ENCODE measurements around the gene B3GALNT2. TPM values are rescaled to one million over a fixed set of nuclear protein-coding genes. Genes with fewer than 3 reads are reported as not detected.

B3GALNT2 gene
- total RNA-seq, 1 donor from 2014 or later = 18.5 TPM

DNA sequence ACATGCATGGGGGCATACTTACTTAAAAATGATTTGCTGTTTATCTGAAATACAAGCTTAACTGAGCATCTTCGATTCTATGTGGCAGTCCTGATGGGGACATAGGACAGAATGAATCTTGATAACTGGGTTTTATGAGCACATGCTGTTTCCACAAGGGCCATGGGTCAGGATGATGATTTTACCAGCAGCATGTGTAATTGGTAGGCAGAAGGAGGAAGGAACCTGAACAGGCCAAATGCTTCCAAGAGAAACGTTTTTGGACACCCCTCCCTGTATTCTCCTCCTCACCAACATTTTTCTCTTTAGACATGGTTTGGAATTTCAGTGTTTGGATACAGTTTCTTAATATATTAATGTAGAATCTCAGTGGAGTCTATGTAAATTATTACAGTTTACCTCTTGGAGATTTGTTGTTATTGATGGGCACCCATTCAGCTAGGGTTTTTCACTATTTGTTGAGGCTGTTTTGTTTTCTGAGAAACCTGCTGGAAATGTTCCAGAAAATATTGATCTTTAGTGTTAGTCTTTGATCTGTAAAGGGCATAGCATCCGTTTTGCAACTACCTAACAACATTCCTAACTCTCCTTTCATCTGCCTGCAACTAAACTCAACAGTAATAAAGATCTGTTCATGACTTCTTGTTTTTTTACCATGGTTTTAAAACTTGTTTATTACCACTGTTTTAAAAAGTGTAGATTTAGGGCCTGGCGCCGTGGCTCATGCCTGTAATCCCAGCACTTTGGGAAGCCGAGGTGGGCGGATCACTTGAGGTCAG, 95.0 kb downstream of the B3GALNT2 start:
- Mint-ChIP-seq H3K4me1 (ENCODE audit: low read depth) (no peaks in the 10 kb centered on the region), H3K9me3 (no peaks in the 10 kb centered on the region), H3K27ac (no peak overlapping the region), H3K36me3 (ENCODE audit: low read depth) (peaks cover under 1% of the 10 kb centered on the region), H3K4me3 (no peak overlapping the region), H3K27me3 (ENCODE audit: insufficient read depth) (no peaks in the 10 kb centered on the region)
- intact Hi-C loops (cut with micrococcal nuclease) = no loop called here
- DNase-seq (ENCODE audit: low spot score) = no peak

DNA sequence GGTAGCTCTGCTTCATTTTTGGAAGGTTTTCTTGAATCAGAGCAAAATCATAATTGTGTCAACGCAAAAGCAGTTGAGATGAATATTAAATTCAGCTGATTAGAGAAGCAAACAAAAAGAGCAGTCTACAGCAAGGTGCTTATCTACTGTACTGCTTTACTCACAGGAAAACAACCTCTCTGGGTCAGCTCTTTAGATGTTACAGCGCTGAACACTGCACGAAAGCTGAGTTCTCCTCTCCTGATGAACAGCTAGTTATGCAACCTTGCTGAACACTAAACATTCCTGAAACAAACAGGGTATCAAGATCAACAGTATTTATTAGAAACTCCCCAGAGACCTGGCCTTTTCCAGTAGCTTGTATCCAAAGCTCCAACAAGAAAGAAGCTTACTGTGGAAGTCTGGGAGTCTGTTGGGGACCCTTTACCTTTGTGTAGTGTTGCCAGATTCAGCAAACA, 95.7 kb downstream of the B3GALNT2 start:
- no peaks in the 10 kb centered on the region for H3K4me1 Mint-ChIP-seq (ENCODE audit: low read depth)
- no peak for DNase-seq (ENCODE audit: low spot score)
- no peak overlapping the region for H3K27ac Mint-ChIP-seq
- no peaks in the 10 kb centered on the region for H3K36me3 Mint-ChIP-seq (ENCODE audit: low read depth)
- H3K9me3 Mint-ChIP-seq = no peaks in the 10 kb centered on the region
- no peak overlapping the region for H3K4me3 Mint-ChIP-seq
- H3K27me3 Mint-ChIP-seq (ENCODE audit: insufficient read depth) = no peaks in the 10 kb centered on the region
- intact Hi-C loops (cut with micrococcal nuclease) = no loop called here

DNA sequence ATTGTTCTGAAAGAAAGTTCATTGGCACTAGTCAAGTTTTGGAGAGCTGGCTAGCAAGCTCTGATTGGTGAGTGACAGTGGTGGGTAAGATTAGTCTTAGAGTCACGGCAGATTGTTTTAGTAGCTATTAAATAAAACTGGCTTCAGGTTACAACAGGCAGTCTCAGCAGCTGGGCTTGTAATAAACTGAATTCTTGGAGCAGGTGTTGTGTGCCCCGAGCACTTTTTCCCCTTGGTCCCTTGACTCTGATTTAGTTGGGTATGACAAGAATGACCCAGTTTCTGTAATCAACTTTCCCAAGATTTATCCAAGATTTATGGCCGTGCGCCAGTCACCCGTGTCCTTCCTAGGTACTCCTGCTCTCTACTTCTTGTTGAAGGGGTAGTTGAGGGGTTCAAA, 96.8 kb downstream of the B3GALNT2 start:
- Mint-ChIP-seq H3K27ac (no peak overlapping the region), H3K4me3 (no peak overlapping the region), H3K36me3 (ENCODE audit: low read depth) (peaks cover 1% of the 10 kb centered on the region), H3K9me3 (no peaks in the 10 kb centered on the region), H3K4me1 (ENCODE audit: low read depth) (no peaks in the 10 kb centered on the region), H3K27me3 (ENCODE audit: insufficient read depth) (no peaks in the 10 kb centered on the region)
- intact Hi-C loops (cut with micrococcal nuclease) = no loop called here
- no peak for DNase-seq (ENCODE audit: low spot score)

DNA sequence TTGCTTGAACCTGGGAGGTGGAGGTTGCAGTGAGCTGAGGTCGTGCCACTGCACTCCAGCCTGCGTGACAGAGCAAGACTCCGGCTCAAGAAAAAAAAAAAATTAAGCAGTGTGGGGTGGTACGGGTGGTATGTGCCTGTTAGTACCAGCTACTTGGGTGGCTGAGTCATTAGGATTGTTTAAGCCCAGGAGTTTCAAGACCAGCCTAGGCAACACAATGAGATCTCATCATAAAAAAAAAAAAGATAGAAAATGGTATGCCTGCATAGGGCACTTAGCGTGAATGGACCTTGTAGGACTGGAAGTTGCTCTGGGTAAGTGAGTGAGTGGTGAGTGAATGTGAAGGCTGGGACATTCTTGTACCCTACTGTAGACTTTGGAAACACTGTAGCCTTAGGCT, 100.1 kb downstream of the B3GALNT2 start:
- no peaks in the 10 kb centered on the region for H3K4me1 Mint-ChIP-seq (ENCODE audit: low read depth)
- no peak overlapping the region for H3K27ac Mint-ChIP-seq
- no peaks in the 10 kb centered on the region for H3K9me3 Mint-ChIP-seq
- no peaks in the 10 kb centered on the region for H3K27me3 Mint-ChIP-seq (ENCODE audit: insufficient read depth)
- intact Hi-C loops (cut with micrococcal nuclease) = no loop called here
- H3K36me3 Mint-ChIP-seq (ENCODE audit: low read depth) = peaks cover 6% of the 10 kb centered on the region
- no peak for DNase-seq (ENCODE audit: low spot score)
- no peak overlapping the region for H3K4me3 Mint-ChIP-seq

DNA sequence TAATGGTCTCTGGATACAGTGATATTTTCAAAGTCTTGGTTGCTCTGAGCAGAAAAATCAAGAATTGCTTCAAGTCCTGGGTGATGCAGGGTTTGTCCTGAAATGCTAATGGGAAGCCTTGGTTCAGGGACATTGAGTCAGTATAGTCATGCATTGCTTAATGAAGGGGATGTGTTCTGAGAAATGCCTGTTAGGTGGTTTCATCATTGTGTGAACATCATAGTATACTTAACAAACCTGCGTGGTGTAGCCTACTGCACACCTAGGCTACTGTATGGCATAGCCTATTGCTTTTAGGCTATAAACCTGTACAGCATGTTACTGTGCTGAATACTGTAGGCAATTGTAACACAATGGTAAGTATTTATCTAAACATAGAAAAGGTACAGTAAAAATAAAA, 100.7 kb downstream of the B3GALNT2 start:
- Mint-ChIP-seq H3K4me3 (no peak overlapping the region), H3K27me3 (ENCODE audit: insufficient read depth) (no peaks in the 10 kb centered on the region), H3K4me1 (ENCODE audit: low read depth) (no peaks in the 10 kb centered on the region), H3K9me3 (no peaks in the 10 kb centered on the region), H3K36me3 (ENCODE audit: low read depth) (peaks cover 6% of the 10 kb centered on the region), H3K27ac (no peak overlapping the region)
- intact Hi-C loops (cut with micrococcal nuclease) = no loop called here
- no peak for DNase-seq (ENCODE audit: low spot score)

DNA sequence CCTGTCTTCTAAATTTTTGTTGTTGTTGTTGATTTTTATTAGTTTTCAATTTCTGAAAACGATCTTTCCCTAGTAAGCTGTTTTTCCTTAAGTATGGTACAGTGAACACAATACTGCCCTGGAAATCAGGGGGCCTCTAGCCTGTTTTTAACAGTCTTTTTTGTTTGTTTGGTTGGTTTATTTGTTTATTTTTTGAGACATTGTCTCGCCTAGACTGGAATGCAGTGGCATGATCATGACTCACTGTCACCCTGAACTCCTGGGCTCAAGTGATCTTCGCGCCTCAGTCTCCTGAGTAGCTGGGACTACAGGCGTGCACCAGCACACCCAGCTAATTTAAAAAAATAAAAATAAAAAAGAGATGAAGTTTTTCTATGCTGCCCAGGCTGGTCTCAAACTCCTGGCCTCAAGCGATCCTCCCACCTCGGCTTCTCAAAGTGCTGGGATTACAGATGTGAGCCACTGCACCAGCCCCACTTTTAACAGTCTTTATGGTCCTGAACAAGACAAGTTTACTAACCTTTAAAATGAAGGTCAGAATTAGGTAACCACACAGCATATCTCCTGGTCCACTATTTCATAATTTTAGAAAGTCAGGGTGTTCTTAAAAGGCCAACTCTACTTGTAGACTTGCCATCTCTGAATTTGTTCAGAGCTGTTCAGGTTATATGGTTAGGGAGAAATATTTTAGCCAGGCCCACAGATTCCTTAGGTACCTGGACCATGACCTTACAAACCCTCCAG, 101.6 kb downstream of the B3GALNT2 start:
- H3K27me3 Mint-ChIP-seq (ENCODE audit: insufficient read depth) = no peaks in the 10 kb centered on the region
- intact Hi-C loops (cut with micrococcal nuclease) = no loop called here
- peaks cover 6% of the 10 kb centered on the region for H3K36me3 Mint-ChIP-seq (ENCODE audit: low read depth)
- H3K4me3 Mint-ChIP-seq = no peak overlapping the region
- DNase-seq (ENCODE audit: low spot score) = no peak
- H3K27ac Mint-ChIP-seq = no peak overlapping the region
- H3K4me1 Mint-ChIP-seq (ENCODE audit: low read depth) = no peaks in the 10 kb centered on the region
- no peaks in the 10 kb centered on the region for H3K9me3 Mint-ChIP-seq

DNA sequence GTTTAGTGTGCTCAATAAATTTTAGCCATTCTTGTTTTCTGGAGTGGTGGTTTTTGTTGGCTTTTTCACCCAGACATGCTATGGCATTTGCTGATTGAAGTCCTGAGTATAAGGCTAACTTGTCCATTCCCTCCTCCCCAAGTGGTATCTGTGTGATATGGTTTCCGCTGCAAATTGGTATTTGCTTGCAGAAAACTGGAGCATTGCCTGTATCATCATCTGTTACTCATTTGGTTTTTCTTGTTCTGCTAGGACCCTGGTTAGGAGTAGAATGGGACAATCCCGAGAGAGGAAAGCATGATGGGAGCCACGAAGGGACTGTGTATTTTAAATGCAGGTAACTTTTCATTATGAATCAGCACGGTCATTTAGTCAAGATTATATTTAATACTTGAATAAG, 103.0 kb downstream of the B3GALNT2 start:
- intact Hi-C loops (cut with micrococcal nuclease) = no loop called here
- no peak overlapping the region for H3K27ac Mint-ChIP-seq
- DNase-seq (ENCODE audit: low spot score) = no peak
- no peaks in the 10 kb centered on the region for H3K27me3 Mint-ChIP-seq (ENCODE audit: insufficient read depth)
- no peaks in the 10 kb centered on the region for H3K4me1 Mint-ChIP-seq (ENCODE audit: low read depth)
- H3K4me3 Mint-ChIP-seq = no peak overlapping the region
- H3K9me3 Mint-ChIP-seq = no peaks in the 10 kb centered on the region
- peaks cover 6% of the 10 kb centered on the region for H3K36me3 Mint-ChIP-seq (ENCODE audit: low read depth)

Other genes with a start within 250 kb of the B3GALNT2 start
- 58.7 and 66.6 TPM in 2 replicates for gene ARID4B, start 176.3 kb downstream of the B3GALNT2 start, total RNA-seq
- 28.8 and 29.8 TPM in 2 replicates for gene GGPS1, start 175.9 kb downstream of the B3GALNT2 start, total RNA-seq
- 29.0 and 29.2 TPM in 2 replicates for gene TBCE, start 137.0 kb downstream of the B3GALNT2 start, total RNA-seq
- gene GNG4, start 145.3 kb upstream of the B3GALNT2 start, total RNA-seq = 103 and 109 TPM in 2 replicates